ENCODE results near the gene URB1.

URB1 gene

DNA sequence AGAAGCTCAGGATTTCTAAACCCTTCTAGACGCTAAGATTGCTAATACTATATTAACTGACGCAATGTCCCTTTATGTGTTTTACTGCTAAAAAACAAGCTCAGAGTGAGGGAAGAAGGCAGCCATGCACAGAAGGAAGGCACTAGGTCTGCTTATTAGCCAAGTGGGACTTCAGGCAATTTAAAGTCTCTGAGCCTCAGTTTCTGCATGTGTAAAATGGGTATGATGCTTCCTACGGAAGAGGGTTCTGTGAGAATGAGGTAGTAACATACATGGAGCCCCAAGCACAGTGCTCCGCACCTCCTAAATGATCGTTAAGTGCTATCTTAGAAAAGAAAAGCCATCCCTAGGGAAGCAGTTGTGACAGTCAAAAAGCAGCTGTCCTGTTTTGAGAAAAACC is 130.9 kb downstream of the URB1 start:
- DNase-seq (ENCODE audit: insufficient read length, low spot score) (no peak), FAIRE-seq (no peak)
- TF ChIP-seq, protein P1, sequence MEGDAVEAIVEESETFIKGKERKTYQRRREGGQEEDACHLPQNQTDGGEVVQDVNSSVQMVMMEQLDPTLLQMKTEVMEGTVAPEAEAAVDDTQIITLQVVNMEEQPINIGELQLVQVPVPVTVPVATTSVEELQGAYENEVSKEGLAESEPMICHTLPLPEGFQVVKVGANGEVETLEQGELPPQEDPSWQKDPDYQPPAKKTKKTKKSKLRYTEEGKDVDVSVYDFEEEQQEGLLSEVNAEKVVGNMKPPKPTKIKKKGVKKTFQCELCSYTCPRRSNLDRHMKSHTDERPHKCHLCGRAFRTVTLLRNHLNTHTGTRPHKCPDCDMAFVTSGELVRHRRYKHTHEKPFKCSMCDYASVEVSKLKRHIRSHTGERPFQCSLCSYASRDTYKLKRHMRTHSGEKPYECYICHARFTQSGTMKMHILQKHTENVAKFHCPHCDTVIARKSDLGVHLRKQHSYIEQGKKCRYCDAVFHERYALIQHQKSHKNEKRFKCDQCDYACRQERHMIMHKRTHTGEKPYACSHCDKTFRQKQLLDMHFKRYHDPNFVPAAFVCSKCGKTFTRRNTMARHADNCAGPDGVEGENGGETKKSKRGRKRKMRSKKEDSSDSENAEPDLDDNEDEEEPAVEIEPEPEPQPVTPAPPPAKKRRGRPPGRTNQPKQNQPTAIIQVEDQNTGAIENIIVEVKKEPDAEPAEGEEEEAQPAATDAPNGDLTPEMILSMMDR (IDR thresholded peaks at IDR 0.05; ENCODE audit: insufficient read depth, missing control alignments): no peak
